Measurements from ENCODE around the gene ITGA2B. TPM values are rescaled to one million over a fixed set of nuclear protein-coding genes. Genes with fewer than 3 reads are reported as not detected.

The ITGA2B gene
- total and polyA plus RNA-seq, 2 of the 13 experiments (the other 11 are each of a cell fraction or from before 2014, with no cell fraction given) = 0.38 to 1.1 TPM

GRCh38 chr17:44354582-44355561 lies 34.6 kb downstream of the ITGA2B start:
- in situ Hi-C loops (cut with HindIII; ENCODE audit: extremely low pct_ligation_motif_present, low pct_unique_long_range_greater_than_20kb) = no loop called here
- no TSS peak for BruUV-seq (replicated peaks)
- ChIA-PET POLR2A (interaction anchor here (1.1 to 4.8 kb wide), 2 partner anchors 9 to 10 kb away, joined by 8 to 24 read pairs; partner anchors contain the start of genes FAM171A2 and GRN), CTCF (ENCODE audit: low intra/inter-chr PET ratio, low total read pairs) (interaction anchor here (1.1 to 2.0 kb wide), 2 partner anchors 9 to 168 kb away, joined by 3 to 9 read pairs; partner anchors contain the start of gene FAM171A2)
- H2AFZ ChIP-seq (ENCODE audit: low read length) = no peak overlapping the region
- peaks cover 9 to 24% of the 10 kb centered on the region in 2 experiments for H3K36me3 ChIP-seq (replicated peaks in 1 of 2; ENCODE audit: control insufficient read depth in 1 of 2, insufficient read depth in 2 of 2, low read length in 2 of 2)
- peaks cover 8% of the 10 kb centered on the region for H3K4me1 ChIP-seq (ENCODE audit: insufficient read depth, low read length)
- no peaks in the 10 kb centered on the region for H3K79me2 ChIP-seq (ENCODE audit: insufficient read depth, low read length)
- FAIRE-seq (no peak), ATAC-seq (peak; percentile 56), DNase-seq (ENCODE audit: low spot score) (no peak)
- H3K9me3 ChIP-seq (ENCODE audit: low read length) = no peaks in the 10 kb centered on the region
- H3K27ac ChIP-seq (ENCODE audit: extremely low read length, insufficient read depth, low read length) = no peak overlapping the region
- peak overlapping the region; percentile 31 for H3K9ac ChIP-seq (ENCODE audit: insufficient read depth, low read depth, low read length)
- intact Hi-C loops (cut with micrococcal nuclease; ENCODE audit: unreplicated experiment) = loop anchor here (10.0 kb wide), 1 partner anchor 170 kb away; no protein-coding TSS in a partner anchor
- peak overlapping the region; percentile 24 to 56 (median 45); a peak in 4 of 6 replicates for H3K4me3 ChIP-seq (replicated peaks in 1 of 3; ENCODE audit: insufficient read depth in 1 of 3, low read depth in 2 of 3, low read length in 3 of 3)
- H4K20me1 ChIP-seq (ENCODE audit: insufficient read depth, low read length) = no peaks in the 10 kb centered on the region
- H3K4me2 ChIP-seq (ENCODE audit: low read depth, low read length) = peak overlapping the region; percentile 65
- WGBS (ENCODE audit: low lambda C conversion rate) = 45% methylated on average over 26 of the region's 77 CpGs
- peaks cover 8 to 10% of the 10 kb centered on the region in 2 experiments; a peak in 3 of 5 replicates for H3K27me3 ChIP-seq (ENCODE audit: control insufficient read depth in 1 of 2, insufficient read depth in 2 of 2, low read length in 2 of 2)
- TF ChIP-seq HOXA9 (CRISPR knock-in tag; IDR thresholded peaks at IDR 0.05; ENCODE audit: borderline replicate concordance) (no peak), AGO1 (IDR thresholded peaks at IDR 0.05; ENCODE audit: low read depth, low read length, poor library complexity, severe bottlenecking) (no peak), PHF20 (CRISPR knock-in tag; IDR thresholded peaks at IDR 0.05) (peak; percentile 48; the same call in 1 of the 2 replicates), FOXC1 (CRISPR knock-in tag; IDR thresholded peaks at IDR 0.05; ENCODE audit: borderline replicate concordance) (no peak), CTCF (CRISPR knock-in tag; IDR thresholded peaks at IDR 0.05) (peak; percentile 87), EHMT2 (IDR thresholded peaks at IDR 0.05; ENCODE audit: borderline replicate concordance, low read depth, low read length) (no peak), ARHGAP35 (CRISPR knock-in tag; IDR thresholded peaks at IDR 0.05; ENCODE audit: borderline replicate concordance) (no peak), ZMYM2 (CRISPR knock-in tag; IDR thresholded peaks at IDR 0.05) (no peak), ZNF776 (CRISPR knock-in tag; IDR thresholded peaks at IDR 0.05) (peak; percentile 77; the same call in 1 of the 2 replicates), ZNF20 (CRISPR knock-in tag; IDR thresholded peaks at IDR 0.05) (no peak), FOXO1 (CRISPR knock-in tag; IDR thresholded peaks at IDR 0.05) (0 out of 2 replicates have a peak, but pooled peaks have one; percentile 16), ELF3 (CRISPR knock-in tag; IDR thresholded peaks at IDR 0.05) (peak; percentile 86), ELF4 (CRISPR knock-in tag; IDR thresholded peaks at IDR 0.05; ENCODE audit: borderline replicate concordance) (no peak), ZNF260 (CRISPR knock-in tag; IDR thresholded peaks at IDR 0.05; ENCODE audit: borderline replicate concordance, low read depth) (no peak)
- TF ChIP-seq, protein P1, sequence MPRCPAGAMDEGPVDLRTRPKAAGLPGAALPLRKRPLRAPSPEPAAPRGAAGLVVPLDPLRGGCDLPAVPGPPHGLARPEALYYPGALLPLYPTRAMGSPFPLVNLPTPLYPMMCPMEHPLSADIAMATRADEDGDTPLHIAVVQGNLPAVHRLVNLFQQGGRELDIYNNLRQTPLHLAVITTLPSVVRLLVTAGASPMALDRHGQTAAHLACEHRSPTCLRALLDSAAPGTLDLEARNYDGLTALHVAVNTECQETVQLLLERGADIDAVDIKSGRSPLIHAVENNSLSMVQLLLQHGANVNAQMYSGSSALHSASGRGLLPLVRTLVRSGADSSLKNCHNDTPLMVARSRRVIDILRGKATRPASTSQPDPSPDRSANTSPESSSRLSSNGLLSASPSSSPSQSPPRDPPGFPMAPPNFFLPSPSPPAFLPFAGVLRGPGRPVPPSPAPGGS (CRISPR knock-in tag; IDR thresholded peaks at IDR 0.05) = peak; percentile 82
- TF ChIP-seq, protein P2, sequence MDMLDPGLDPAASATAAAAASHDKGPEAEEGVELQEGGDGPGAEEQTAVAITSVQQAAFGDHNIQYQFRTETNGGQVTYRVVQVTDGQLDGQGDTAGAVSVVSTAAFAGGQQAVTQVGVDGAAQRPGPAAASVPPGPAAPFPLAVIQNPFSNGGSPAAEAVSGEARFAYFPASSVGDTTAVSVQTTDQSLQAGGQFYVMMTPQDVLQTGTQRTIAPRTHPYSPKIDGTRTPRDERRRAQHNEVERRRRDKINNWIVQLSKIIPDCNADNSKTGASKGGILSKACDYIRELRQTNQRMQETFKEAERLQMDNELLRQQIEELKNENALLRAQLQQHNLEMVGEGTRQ (IDR thresholded peaks at IDR 0.05; ENCODE audit: low read depth, low read length) = no peak
- TF ChIP-seq, protein P2 (CRISPR knock-in tag; IDR thresholded peaks at IDR 0.05; ENCODE audit: borderline replicate concordance) = no peak
